ENCODE results near the gene IRX1. TPM values are rescaled to one million over a fixed set of nuclear protein-coding genes. Genes with fewer than 3 reads are reported as not detected.

IRX1 gene
- not detected in 2 replicates for total RNA-seq

DNA sequence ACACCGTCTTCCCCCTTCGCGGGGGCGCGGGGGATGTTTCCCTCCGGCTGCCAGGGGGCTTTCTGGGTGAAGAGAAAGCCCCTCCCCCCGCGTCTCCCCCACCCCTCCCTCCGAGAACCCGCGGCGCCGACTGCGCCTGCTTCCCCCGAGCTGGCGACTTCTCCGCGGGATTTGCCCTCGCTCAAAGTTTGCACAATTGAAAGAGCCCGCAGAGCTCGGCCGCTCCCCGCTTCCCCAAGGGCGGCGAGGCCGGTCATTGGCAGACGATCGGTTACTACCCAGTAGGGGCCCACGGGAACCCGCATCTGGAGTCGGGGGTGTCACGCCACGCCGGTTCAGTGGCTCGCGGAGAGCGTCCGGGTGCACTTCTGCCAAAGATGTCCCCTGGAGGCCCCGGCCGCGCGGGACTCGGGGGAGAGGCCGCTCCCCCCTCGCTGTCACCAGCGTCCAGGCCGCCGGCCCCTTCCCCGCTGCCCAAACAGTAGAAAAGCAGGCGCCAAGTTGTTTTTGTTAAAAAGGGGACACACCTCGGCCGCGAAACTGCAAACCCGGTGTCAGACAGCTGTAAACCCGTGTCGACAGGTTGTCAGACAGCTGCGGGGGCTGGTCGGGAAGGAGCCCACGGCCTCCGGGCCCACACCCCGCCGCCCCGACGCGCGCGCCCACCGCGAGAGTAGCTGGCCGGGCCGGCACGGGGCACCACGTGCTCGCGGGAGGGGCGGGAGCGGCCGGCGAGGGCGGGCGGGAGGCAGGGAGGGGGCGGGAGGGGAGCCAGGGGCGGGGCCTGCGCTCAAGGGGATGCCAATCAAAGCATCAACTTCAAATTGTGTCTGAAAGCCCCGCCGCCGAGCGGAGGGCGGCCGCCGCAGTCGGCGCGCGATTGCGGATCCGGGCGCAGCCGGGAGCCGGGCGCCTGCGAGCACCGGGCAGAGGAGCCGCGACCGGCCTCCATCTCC lies at the start of gene IRX1:
IRX1 (plus strand) TSS at position 827 of the 956 bp plus-strand sequence. CDS start 274 bp downstream, outside the sequence.

Data from placental pericyte (primary cell).